ENCODE data around the gene DLEC1.
"Not testable (repeated sequence)": the region's sequence is repeated elsewhere in the genome, so short reads cannot be mapped to it uniquely, and the experiment has no call there.

Gene DLEC1

DNA sequence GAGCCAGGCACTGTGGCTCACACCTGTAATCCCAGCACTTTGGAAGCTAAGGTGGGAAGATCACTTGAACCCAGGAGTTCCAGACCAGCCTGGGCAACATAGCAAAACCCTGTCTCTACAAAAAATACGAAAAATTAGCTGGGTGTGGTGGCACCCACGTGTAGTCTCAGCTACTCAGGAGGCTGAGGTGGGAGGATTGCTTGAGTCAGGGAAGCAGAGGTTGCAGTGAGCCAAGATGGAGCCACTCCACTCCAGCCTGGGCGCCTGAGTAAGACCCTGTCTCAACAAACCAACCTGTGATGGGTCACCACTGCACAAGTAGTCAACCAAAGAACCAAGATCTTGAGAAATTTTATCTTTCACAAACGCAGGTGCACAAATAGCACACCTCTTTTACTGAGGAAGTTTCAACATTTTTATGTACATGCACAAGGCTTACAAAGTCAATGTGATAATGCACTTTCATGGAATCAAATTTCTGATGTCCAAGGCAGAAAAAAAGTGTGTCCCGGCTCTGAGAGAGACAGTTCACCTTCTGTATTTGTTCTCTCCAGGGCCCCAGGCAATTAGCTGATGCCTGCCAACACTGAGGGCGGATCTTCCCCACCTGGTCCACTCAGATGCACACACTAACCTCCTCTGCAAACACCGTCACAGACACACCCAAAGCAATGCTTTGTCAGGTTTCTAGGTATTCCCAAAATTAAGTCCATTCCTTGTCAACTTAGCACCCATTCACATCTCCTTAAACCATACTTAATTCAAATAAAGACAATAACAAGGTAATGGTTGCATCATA is 85.5 kb downstream of the DLEC1 start:
- DNase-seq, result no peak

DNA sequence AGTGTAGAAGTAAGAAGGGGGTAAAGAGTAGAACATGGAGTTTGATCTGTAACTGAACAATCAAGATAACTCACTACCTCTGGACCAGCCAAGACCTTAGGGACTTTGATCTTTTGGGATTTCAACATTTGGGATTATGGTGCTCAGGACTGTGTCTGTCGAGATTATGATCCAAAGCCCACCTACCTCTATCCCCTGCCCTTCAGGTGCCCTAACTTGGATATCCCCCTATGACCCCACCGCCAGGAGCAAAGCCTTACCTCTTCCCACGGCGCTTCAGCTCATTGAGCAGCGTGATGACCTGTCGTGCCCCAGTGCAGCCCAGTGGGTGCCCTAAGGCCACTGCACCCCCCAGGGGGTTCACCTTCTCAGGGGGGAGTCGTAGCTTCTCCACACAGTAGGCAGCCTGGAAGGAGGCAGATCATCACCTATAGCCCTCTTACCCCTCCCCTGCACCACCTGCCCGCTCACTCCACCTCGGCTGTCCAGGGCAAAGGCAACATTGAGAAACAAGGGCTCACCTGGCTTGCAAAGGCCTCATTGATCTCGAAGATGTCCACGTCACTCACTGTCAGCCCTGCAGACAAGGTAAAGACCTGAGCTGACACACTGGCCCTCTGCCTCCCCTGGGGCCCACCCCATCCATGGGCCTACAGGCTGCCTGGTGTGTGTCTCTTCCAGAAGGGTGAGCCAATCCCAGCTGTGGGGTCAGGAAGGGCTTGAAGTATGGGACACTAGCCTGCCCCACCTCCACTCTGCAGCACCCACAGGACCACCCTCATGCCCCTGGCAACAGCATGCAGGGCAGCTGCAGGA is 86.5 kb downstream of the DLEC1 start:
- DNase-seq, result no peak

DNA sequence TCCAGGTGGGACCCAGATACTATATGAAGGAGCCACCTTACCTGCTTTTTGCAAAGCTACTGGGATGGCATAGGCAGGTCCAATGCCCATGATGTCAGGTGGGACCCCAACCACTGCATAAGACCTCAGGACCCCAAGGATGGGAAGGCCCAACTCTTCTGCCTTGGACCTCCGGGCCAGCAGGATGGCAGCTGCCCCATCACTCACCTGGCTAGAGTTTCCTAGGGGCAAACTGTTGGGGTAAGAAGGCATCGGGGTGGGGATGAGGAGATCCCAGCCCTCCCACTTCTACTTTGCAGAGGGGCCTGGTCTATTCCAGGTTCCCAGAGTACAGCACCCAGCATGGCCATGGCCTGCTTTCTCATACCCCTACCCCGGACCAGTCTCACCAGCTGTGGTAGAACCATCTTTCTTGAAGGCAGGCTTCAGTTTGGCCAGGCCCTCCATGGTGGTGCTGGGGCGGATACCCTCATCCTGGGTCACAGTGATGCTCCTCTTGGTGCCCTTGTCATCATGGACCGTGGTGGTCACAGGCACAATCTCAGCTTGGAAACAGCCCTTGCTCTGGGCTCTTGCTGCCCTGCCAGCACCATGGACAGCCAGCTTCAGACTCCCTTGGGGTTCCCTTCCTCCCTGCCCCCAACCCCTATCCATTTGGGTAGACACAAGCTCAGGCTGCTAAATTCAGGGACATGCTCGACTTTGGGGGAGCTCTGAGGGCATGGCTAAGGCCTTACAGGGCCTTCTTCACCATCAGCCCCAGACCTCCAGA is 87.3 kb downstream of the DLEC1 start:
- DNase-seq, result no peak

DNA sequence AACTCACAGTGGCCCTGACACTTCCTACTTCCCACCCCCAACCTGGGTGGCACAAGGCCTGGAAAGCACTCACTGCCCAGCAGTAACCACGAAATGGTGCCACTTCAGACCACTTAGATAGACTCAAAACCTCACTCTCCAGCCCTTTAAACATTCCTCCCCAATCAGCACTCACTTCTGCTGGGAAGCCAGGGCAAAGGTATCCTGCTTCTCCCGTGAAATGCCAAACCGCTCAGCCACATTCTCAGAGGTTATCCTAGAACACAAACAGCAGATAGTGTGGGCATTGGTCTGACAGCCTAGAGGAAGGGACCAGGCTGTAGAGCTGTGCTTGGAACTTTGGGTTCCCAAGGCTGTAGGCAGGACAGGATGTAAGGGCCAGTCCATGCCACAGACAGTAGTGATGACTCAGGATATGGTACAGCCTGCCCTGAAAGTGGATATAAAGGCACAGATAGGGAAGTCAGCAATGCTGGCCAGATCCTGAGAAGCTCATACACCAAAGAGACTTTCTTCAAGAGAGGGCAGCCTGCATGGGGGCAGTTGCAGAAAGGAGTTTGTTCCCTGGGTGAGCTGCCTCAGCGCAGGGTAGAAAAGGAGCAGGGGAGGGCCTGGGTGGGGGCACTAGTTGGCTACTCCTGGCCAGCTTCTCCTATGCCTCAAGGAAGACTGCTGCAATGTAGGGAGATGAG is 88.7 kb downstream of the DLEC1 start:
- DNase-seq, result no peak

DNA sequence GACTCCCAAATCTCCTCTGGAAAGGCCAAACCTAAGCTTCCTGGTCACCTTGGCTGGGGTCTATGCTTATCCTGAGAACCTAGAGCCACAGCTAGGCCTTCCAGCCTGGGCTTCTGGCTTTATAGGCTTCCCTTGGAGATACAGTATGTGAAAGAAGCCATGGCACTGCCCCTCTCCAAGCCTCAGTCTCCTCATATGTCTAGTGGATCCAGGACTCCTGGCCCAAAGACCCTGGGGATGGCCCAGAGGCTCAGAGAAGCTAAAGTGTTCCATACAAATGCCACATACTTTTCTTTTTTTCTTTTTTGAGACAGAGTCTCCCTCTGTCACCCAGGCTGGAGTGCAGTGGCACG is 89.3 kb downstream of the DLEC1 start:
- no peak for DNase-seq

DNA sequence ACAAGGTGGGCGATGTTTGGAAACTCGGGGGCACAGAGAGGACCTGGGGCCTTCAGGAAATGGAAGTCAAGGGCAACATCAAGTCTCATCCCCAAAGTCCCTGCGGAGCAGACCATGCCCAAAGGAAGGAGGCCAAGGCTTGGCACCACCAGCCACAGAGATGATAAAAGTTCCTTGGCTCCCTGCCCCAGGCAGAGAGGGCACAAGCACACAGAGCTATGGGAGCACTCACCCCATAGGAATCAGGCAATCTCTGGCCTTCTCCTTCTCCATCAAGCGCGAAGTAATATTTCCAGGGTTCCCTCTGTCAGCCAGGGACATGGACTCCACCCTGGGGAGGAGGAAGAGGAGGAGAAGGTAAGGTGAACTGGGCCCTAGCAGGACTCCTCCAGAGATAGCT is 90.0 kb downstream of the DLEC1 start:
- DNase-seq, result no peak

- no peak for DNase-seq
These were observed 91.6 kb downstream of the DLEC1 start for GRCh38 chr3:38130631-38131065.

DNA sequence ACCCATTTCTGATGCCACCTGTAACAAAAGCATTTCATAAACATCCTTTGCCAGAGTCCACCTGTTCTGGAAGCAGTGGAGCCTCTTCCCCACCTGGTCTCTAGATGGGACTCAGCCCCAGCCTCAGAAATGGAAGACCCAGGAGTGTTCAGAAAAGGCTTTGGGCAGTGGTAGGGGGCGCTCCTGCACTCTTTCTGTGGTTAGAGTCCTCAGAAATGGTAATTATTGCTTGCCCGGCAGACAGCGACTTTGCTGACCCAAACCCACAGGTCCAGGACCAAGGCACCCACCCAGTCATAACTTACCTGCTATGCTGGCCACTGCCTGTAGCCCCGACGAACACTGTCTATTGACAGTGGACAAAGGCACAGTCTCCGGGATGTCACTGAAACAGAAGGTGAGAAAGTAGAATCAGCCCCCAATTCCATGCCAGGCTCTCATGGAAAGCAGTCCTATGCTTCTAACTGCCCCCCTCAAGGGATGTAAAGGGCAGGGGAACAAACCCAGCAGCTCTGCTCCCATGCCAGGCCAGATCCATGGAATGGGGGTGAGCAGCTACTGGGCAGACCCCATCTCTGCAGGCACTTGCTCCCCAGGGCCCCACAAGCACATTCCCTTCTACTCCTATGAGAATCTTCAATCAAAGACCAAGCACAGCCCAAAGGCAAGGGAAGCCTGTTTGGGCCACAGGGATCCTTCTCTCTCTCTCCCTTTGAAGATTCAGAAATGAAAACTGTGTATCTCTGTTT is 92.8 kb downstream of the DLEC1 start:
- DNase-seq, result no peak

- DNase-seq, result no peak
These were observed 94.2 kb downstream of the DLEC1 start for GRCh38 chr3:38133209-38133556.

- DNase-seq, result no peak
These were observed 94.8 kb downstream of the DLEC1 start for GRCh38 chr3:38133557-38134405.

GRCh38 chr3:38134517-38135143 is 95.6 kb downstream of the DLEC1 start:
- not testable (repeated sequence) for DNase-seq

GRCh38 chr3:38135621-38136277 is 96.7 kb downstream of the DLEC1 start:
- DNase-seq, result not testable (repeated sequence)

GRCh38 chr3:38136393-38136776 is 97.4 kb downstream of the DLEC1 start:
- no peak for DNase-seq

GRCh38 chr3:38136777-38137614 is 98.0 kb downstream of the DLEC1 start, which contains the start of gene ACAA1:
Gene ACAA1 (minus strand): TSS chr3:38137127. CDS start chr3:38137035, 92 bp downstream.
- DNase-seq, result peak; percentile 85

GRCh38 chr3:38137615-38138348 is 98.8 kb downstream of the DLEC1 start:
- no peak for DNase-seq

GRCh38 chr3:38138349-38139190 is 99.6 kb downstream of the DLEC1 start, which contains the start of gene MYD88:
Gene MYD88 (plus strand): TSS chr3:38138661. CDS start chr3:38138701, 40 bp downstream.
- DNase-seq, result no peak

- no peak for DNase-seq
These were observed 100.2 kb downstream of the DLEC1 start for GRCh38 chr3:38139191-38139590.
